Thoracic aorta (tissue), 2 donors: Measurements from ENCODE around the gene GPC6. TPM values are rescaled to one million over a fixed set of nuclear protein-coding genes. Genes with fewer than 3 reads are reported as not detected.
A peak's percentile ranks its signal among the peaks of the same experiment; 100 is the strongest.

Source experiments
- ATAC-seq: fragments of 150-250 bp; one replicate; pipeline ENCODE4 v1.8.0; 2017; ENCODE audit warnings: low read depth; ENCODE audit not compliant: insufficient number of reproducible peaks, low FRiP score
- DNase-seq: peaks from one replicate; pipeline ENCODE4 v3.0.0-alpha.2; 2020; ENCODE audit warnings: low spot score
- H3K27ac ChIP-seq, 2 donors: fragments of 200-600 bp; sonication (generic); 1 replicate in 1 of 2; 2 replicates in 1 of 2; pipeline ENCODE4 v1.5.1; 2016; ENCODE audit warnings: mild to moderate bottlenecking in 2 of 2, moderate library complexity in 2 of 2
- H3K27me3 ChIP-seq: fragments of 200-600 bp; sonication (generic); replicated peaks from 2 replicates; pipeline ENCODE4 v1.6.0; 2016; ENCODE audit warnings: mild to moderate bottlenecking; ENCODE audit not compliant: insufficient read depth
- H3K36me3 ChIP-seq: fragments of 200-600 bp; sonication (generic); one replicate; pipeline ENCODE4 v1.5.1; 2016
- H3K4me1 ChIP-seq, 2 donors: fragments of 200-600 bp; sonication (generic); 1 replicate in 1 of 2; 2 replicates in 1 of 2; pipeline versions ENCODE4 v1.5.1 to v1.6.0; 2016; ENCODE audit warnings: low read depth in 2 of 2, mild to moderate bottlenecking in 1 of 2; ENCODE audit not compliant: control insufficient read depth in 1 of 2
- H3K4me3 ChIP-seq: fragments of 200-600 bp; sonication (generic); 2 replicates; pipeline ENCODE4 v1.5.1; 2016; ENCODE audit warnings: mild to moderate bottlenecking
- H3K9me3 ChIP-seq: fragments of 200-600 bp; sonication (generic); 2 replicates; pipeline ENCODE4 v1.5.1; 2016
- total RNA-seq, 2 donors: library from RNA; depleted of rRNA; stranded (reverse); fragments of >200 nt; gene quantifications; one replicate each; pipeline versions ENCODE4 v1.1.0 to v1.2.3, GENCODE V29; 2016
- TF ChIP-seq, protein P1 (sequence below): fragments of 200-600 bp; sonication (generic); IDR thresholded peaks from one replicate; pipeline ENCODE4 v1.5.1; 2019; ENCODE audit warnings: antibody characterized with exemption

GPC6 gene
- total RNA-seq, 2 donors from 2014 or later = 34.9 to 56.4 TPM

DNA sequence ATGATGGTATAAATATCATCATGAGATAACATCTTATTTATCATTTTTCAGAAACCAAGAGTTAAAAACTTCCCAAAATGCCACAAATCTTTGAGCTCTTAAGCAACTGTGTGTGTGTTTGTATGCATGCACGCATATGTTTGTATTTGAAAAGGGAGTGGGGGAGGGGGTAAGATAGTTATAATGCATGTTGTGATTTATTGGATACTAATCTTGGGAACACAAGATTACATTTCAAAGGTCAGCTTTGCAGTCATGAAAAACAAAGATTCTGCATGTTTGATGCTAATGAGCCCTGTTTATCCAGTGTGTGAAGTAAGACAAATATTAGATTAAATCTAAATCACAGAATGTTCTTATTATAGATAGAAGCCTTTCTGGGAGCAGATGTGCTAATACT, 897.0 kb downstream of the GPC6 start:
- ATAC-seq (no peak), DNase-seq (no peak)
- no peaks in the 10 kb centered on the region for H3K9me3 ChIP-seq
- no peak overlapping the region for H3K4me3 ChIP-seq
- no peaks in the 10 kb centered on the region for H3K36me3 ChIP-seq
- H3K4me1 ChIP-seq = peaks cover 0 to under 1% of the 10 kb centered on the region in 2 donors
- no peak overlapping the region for H3K27ac ChIP-seq
- no peaks in the 10 kb centered on the region for H3K27me3 ChIP-seq
- TF ChIP-seq, protein P1, sequence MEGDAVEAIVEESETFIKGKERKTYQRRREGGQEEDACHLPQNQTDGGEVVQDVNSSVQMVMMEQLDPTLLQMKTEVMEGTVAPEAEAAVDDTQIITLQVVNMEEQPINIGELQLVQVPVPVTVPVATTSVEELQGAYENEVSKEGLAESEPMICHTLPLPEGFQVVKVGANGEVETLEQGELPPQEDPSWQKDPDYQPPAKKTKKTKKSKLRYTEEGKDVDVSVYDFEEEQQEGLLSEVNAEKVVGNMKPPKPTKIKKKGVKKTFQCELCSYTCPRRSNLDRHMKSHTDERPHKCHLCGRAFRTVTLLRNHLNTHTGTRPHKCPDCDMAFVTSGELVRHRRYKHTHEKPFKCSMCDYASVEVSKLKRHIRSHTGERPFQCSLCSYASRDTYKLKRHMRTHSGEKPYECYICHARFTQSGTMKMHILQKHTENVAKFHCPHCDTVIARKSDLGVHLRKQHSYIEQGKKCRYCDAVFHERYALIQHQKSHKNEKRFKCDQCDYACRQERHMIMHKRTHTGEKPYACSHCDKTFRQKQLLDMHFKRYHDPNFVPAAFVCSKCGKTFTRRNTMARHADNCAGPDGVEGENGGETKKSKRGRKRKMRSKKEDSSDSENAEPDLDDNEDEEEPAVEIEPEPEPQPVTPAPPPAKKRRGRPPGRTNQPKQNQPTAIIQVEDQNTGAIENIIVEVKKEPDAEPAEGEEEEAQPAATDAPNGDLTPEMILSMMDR = no peak

DNA sequence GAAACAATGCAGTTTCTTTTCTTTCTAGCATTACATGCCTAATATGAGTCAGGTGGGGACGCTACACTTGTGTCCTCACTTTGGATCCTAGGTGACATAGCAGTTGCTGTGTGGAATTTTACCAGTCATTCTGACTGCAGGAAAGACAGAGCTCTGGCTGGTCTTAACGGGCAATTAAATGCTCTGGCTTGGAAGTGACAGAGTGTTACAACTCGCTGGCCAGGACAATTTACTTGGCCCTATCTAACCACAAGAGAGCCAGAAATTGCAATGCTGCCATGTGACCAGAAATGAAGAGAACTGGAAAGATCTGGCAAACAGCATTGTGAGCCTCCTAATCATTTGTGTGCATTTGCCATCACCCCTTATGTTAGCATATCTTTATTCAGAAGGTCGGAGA, 901.8 kb downstream of the GPC6 start:
- Histone ChIP-seq H3K4me3 (peak overlapping the region; percentile 9), H3K4me1 (peaks cover 0 to 12% of the 10 kb centered on the region in 2 donors), H3K27me3 (no peaks in the 10 kb centered on the region), H3K27ac (peak overlapping the region in 1 of 2 donors; percentile 3), H3K36me3 (no peaks in the 10 kb centered on the region), H3K9me3 (no peaks in the 10 kb centered on the region)
- ATAC-seq (peak; percentile 70), DNase-seq (no peak)
- TF ChIP-seq, protein P1 = no peak

DNA sequence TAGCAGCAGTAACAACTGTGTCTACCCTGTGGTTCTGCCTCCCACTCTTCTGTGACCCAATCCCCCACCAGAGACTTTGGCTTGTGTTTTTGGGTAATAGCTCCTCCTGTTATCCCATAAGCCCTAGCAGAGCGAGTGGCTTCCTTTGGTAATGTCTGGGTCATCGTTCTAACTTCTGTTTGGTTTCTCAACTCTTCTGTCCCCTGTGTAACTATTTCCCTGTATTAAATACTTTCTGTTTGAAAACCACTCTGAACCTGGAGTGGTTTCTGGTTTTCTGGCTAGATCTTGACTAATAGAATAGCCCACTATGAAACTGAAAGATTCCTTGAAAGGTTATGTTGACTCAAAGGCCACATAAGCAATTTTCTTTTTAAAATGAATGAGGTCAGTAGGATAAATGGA, 902.9 kb downstream of the GPC6 start:
- no peak for DNase-seq
- Histone ChIP-seq H3K27me3 (no peaks in the 10 kb centered on the region), H3K36me3 (no peaks in the 10 kb centered on the region), H3K4me3 (no peak overlapping the region), H3K9me3 (no peaks in the 10 kb centered on the region), H3K27ac (peak overlapping the region in 1 of 2 donors; percentile 7), H3K4me1 (peaks cover 0 to 12% of the 10 kb centered on the region in 2 donors)
- no peak for ATAC-seq
- TF ChIP-seq, protein P1 = no peak

DNA sequence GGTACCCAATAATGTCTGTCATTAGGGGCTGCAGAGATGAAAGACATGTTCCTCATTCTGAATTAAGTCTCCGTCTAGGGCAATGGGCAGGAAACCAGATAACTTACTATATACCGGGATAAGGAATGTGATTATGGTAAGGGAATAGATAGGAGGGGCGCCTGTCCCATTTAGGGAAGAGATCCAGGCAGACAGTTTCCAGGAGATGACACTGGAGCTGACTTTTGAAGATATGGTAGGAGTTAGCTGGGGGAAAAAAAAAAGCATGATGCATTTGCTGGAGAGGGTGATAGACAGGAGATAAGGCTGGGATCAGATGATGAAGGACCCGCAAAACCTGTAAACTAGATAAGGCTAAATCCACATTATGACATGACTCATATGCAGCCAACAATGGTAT, 912.2 kb downstream of the GPC6 start:
- Histone ChIP-seq H3K27me3 (no peaks in the 10 kb centered on the region), H3K4me1 (no peaks in the 10 kb centered on the region), H3K9me3 (no peaks in the 10 kb centered on the region), H3K27ac (no peak overlapping the region), H3K4me3 (no peak overlapping the region), H3K36me3 (no peaks in the 10 kb centered on the region)
- TF ChIP-seq, protein P1 = no peak
- DNase-seq = no peak
- no peak for ATAC-seq

DNA sequence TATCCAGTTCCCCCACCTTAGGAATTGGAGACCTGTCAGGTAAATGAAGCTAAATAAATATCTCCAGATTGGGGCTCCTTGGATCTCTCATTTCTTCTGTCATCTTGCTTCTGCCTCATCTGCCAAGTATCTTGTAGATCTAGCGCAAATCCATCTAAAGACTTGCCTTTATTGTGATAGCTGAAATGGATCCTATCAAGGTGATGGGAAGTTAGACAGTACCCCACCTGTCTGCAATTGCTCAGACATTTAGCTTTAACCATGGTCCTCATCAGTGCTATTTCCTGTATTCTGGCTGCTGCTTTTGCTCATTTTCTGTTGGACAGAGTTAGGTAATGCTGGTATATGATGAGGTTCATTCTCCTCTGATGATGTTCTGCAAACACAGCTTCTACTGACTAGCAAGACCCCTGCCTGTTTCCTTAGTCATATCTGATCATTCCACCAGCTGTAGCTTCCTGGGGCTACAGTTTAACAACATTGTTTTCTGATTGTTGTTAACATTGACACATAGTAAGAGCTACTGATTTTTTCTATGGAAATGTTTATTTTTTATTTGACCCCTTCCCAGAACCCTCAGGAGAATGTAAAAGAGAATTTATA, 912.9 kb downstream of the GPC6 start:
- TF ChIP-seq, protein P1 = no peak
- H3K4me1 ChIP-seq = no peaks in the 10 kb centered on the region
- no peak for DNase-seq
- no peak overlapping the region for H3K4me3 ChIP-seq
- H3K27me3 ChIP-seq = no peaks in the 10 kb centered on the region
- H3K9me3 ChIP-seq = no peaks in the 10 kb centered on the region
- no peaks in the 10 kb centered on the region for H3K36me3 ChIP-seq
- no peak for ATAC-seq
- H3K27ac ChIP-seq = no peak overlapping the region
